ENCODE data around the gene PLA2G15. TPM values are rescaled to one million over a fixed set of nuclear protein-coding genes. Genes with fewer than 3 reads are reported as not detected.
"Not testable (repeated sequence)": the region's sequence is repeated elsewhere in the genome, so short reads cannot be mapped to it uniquely, and the experiment has no call there.

The PLA2G15 gene
- total RNA-seq, 1 donor from 2014 or later: 40.2 TPM

- no peak for DNase-seq (ENCODE audit: low spot score)
Observed at GRCh38 chr16:68276223-68276622, 31.1 kb downstream of the PLA2G15 start.

GRCh38 chr16:68279726-68280558 is 34.8 kb downstream of the PLA2G15 start:
- DNase-seq (ENCODE audit: low spot score): no peak

GRCh38 chr16:68281368-68282063 is 36.3 kb downstream of the PLA2G15 start:
- DNase-seq (ENCODE audit: low spot score): no peak

- DNase-seq (ENCODE audit: low spot score): no peak
Observed at GRCh38 chr16:68282064-68282452, 36.9 kb downstream of the PLA2G15 start.

GRCh38 chr16:68283346-68283745 is 38.2 kb downstream of the PLA2G15 start:
- no peak for DNase-seq (ENCODE audit: low spot score)

GRCh38 chr16:68283801-68284598 is 38.8 kb downstream of the PLA2G15 start:
- DNase-seq (ENCODE audit: low spot score): no peak

GRCh38 chr16:68284847-68285246 is 39.7 kb downstream of the PLA2G15 start:
- DNase-seq (ENCODE audit: low spot score): no peak

- no peak for DNase-seq (ENCODE audit: low spot score)
Observed at GRCh38 chr16:68285683-68286082, 40.5 kb downstream of the PLA2G15 start.

- no peak for DNase-seq (ENCODE audit: low spot score)
Observed at GRCh38 chr16:68286153-68287074, 41.2 kb downstream of the PLA2G15 start.

- DNase-seq (ENCODE audit: low spot score): no peak
Observed at GRCh38 chr16:68287276-68288251, 42.4 kb downstream of the PLA2G15 start.

GRCh38 chr16:68288252-68288650 is 43.1 kb downstream of the PLA2G15 start:
- DNase-seq (ENCODE audit: low spot score): no peak

GRCh38 chr16:68288796-68289195 is 43.6 kb downstream of the PLA2G15 start:
- not testable (repeated sequence) for DNase-seq (ENCODE audit: low spot score)

- DNase-seq (ENCODE audit: low spot score): no peak
Observed at GRCh38 chr16:68289202-68289601, 44.0 kb downstream of the PLA2G15 start.

GRCh38 chr16:68289621-68290329 is 44.6 kb downstream of the PLA2G15 start:
- DNase-seq (ENCODE audit: low spot score): no peak

GRCh38 chr16:68290450-68290849 is 45.3 kb downstream of the PLA2G15 start:
- DNase-seq (ENCODE audit: low spot score): no peak

- no peak for DNase-seq (ENCODE audit: low spot score)
Observed at GRCh38 chr16:68291227-68291626, 46.1 kb downstream of the PLA2G15 start.

- no peak for DNase-seq (ENCODE audit: low spot score)
Observed at GRCh38 chr16:68292425-68292824, 47.3 kb downstream of the PLA2G15 start.

GRCh38 chr16:68296291-68296690 is 51.1 kb downstream of the PLA2G15 start:
- DNase-seq (ENCODE audit: low spot score): no peak

- no peak for DNase-seq (ENCODE audit: low spot score)
Observed at GRCh38 chr16:68296693-68297092, 51.5 kb downstream of the PLA2G15 start.

All from mesenteric fat pad (tissue), 1 donor.